ENCODE measurements around the gene COL4A1.

COL4A1 gene

GRCh38 chr13:110254751-110255553 lies 52.0 kb downstream of the COL4A1 start:
- DNase-seq: no peak

- DNase-seq: no peak
Observed at GRCh38 chr13:110254151-110254679, 52.7 kb downstream of the COL4A1 start.

- DNase-seq: no peak
Observed at GRCh38 chr13:110251193-110251819, 55.7 kb downstream of the COL4A1 start.

- DNase-seq: no peak
Observed at GRCh38 chr13:110250258-110250891, 56.6 kb downstream of the COL4A1 start.

GRCh38 chr13:110249326-110249725 lies 57.6 kb downstream of the COL4A1 start:
- DNase-seq: no peak

- DNase-seq: no peak
Observed at GRCh38 chr13:110248449-110249143, 58.4 kb downstream of the COL4A1 start.

- DNase-seq: no peak
Observed at GRCh38 chr13:110246530-110246929, 60.4 kb downstream of the COL4A1 start.

GRCh38 chr13:110245416-110245899 lies 61.5 kb downstream of the COL4A1 start:
- DNase-seq: no peak

- no peak for DNase-seq
Observed at GRCh38 chr13:110244976-110245375, 62.0 kb downstream of the COL4A1 start.

- no peak for DNase-seq
Observed at GRCh38 chr13:110244071-110244830, 62.7 kb downstream of the COL4A1 start.

GRCh38 chr13:110242615-110243014 lies 64.3 kb downstream of the COL4A1 start:
- DNase-seq: no peak

GRCh38 chr13:110240943-110241342 lies 66.0 kb downstream of the COL4A1 start:
- no peak for DNase-seq

- DNase-seq: no peak
Observed at GRCh38 chr13:110240352-110240751, 66.6 kb downstream of the COL4A1 start.

GRCh38 chr13:110239280-110240125 lies 67.5 kb downstream of the COL4A1 start:
- DNase-seq: no peak

- DNase-seq: no peak
Observed at GRCh38 chr13:110238818-110239195, 68.2 kb downstream of the COL4A1 start.

GRCh38 chr13:110237875-110238817 lies 68.8 kb downstream of the COL4A1 start:
- DNase-seq: no peak

- no peak for DNase-seq
Observed at GRCh38 chr13:110236831-110237261, 70.1 kb downstream of the COL4A1 start.

GRCh38 chr13:110236431-110236830 lies 70.5 kb downstream of the COL4A1 start:
- DNase-seq: no peak

GRCh38 chr13:110234532-110234931 lies 72.4 kb downstream of the COL4A1 start:
- no peak for DNase-seq

- DNase-seq: no peak
Observed at GRCh38 chr13:110233951-110234280, 73.0 kb downstream of the COL4A1 start.

Measured in NCI-H1417 (cell line).